ENCODE measurements around the gene BRCA1. TPM values are rescaled to one million over a fixed set of nuclear protein-coding genes. Genes with fewer than 3 reads are reported as not detected.
"Not testable (repeated sequence)": the region's sequence is repeated elsewhere in the genome, so short reads cannot be mapped to it uniquely, and the experiment has no call there.

The BRCA1 gene
- total RNA-seq, 1 experiment from 2014 or later = 44.4 TPM

DNA sequence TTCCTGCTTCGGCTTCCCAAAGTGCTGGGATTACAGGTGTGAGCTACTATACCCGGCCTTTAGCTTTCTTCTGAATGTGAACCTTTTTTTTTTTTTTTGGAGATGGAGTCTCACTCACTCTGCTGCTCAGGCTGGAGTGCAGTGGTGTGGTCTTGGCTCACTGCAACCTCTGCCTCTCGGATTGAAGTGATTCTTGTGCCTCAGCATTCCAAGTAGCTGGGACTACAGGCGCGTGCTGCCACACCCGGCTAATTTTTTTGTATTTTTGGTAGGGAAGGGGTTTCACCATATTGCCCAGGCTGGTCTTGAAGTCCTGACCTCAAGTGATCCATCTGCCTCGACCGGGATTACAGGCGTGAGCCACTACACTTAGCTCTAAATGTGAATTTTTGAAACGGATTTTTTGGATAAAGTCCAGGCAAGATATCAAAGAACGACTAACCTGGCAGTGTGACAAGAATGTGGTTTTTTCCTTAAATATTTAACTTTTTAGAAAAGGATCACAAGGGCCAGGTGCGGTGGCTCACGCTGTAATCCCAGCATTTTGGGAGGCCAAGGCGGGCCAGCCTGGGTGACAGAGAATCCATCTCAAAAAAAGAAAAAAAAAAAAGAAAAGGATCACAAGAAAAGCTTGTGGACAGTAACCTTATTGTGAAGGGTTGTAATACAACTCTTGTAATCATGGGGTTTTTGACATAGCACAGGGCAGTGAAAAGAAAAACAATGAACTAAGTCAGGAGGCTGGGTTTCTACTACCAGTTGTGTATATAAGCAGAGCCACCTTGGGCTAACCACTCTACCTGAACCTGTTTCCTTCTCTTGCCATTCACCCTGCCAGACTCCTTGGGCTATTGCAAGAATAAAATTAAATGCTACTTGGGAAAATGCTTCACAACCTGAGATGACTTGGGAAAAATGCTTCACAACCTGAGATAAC is 6.2 kb downstream of the BRCA1 start:
- DNase-seq (ENCODE audit: low read depth in 1 of 2, low spot score in 2 of 2) = no peak
- Histone ChIP-seq H3K4me3 (no peak overlapping the region), H3K9me3 (replicated peaks) (no peaks in the 10 kb centered on the region), H3K4me1 (replicated peaks) (no peaks in the 10 kb centered on the region), H3K36me3 (peaks cover 18% of the 10 kb centered on the region; the same call in 1 of the 2 replicates), H3K27me3 (replicated peaks) (no peaks in the 10 kb centered on the region; the same call in 1 of the 2 replicates), H3K27ac (no peak overlapping the region)

DNA sequence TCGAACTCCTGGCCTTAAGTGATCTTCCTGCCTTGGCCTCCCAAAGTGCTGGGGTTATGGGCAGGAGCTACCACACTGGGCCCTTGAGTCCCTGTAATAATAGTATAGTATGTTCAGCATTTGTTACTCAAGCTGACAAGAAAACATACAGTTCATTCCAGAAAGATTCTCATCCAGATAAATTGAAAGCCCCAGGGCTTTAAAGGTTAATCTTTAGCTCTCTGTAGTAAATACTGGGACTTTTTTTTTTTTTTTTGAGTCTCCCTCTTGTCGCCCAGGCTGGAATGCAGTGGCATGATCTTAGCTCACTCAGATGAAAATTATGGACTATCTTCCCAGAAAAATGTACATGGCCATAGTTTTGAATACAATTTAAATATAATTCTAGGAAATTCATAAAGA is 11.0 kb downstream of the BRCA1 start:
- Histone ChIP-seq H3K27ac (no peak overlapping the region), H3K4me1 (replicated peaks) (no peaks in the 10 kb centered on the region), H3K4me3 (no peak overlapping the region), H3K27me3 (replicated peaks) (no peaks in the 10 kb centered on the region; the same call in 1 of the 2 replicates), H3K9me3 (replicated peaks) (no peaks in the 10 kb centered on the region), H3K36me3 (peaks cover 17% of the 10 kb centered on the region)
- no peak for DNase-seq (ENCODE audit: low read depth in 1 of 2, low spot score in 2 of 2)

DNA sequence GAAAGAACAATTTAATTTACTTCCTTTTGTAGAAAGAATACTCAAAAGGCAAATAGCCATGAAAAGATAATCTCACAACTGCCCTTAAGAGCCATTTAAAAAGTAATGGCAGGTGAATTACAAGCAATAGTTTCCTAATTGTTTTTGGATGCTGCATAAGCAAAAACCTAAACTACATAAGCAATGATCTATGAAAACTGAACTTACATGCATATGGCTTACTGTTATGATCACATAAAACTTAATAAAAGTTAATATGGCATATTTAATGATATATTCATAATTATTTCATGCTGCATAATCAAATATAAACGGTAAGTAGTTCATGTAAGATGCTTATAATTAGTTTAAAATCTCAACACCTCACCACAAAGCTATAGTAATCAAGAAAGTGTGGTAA is 18.6 kb downstream of the BRCA1 start:
- no peaks in the 10 kb centered on the region for H3K9me3 ChIP-seq (replicated peaks)
- no peak for DNase-seq (ENCODE audit: low read depth in 1 of 2, low spot score in 2 of 2)

DNA sequence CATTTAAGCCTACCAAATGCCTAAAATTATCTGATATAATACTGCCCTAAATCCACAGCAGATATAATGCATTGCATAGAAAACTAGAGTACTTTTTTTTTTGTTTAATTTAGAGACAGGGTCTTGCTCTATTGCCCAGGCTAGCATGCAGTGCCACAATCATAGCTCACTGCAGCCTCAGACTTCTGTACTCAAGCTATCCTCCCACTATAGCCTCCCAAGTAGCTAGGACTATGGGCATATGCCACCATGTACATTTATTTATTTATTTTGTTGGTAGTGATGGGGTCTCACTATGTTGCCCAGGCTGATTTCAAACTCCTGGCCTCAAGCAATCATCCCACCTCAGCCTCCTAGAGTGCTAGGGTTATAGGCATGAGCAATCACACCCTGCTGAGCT is 20.0 kb downstream of the BRCA1 start:
- H3K9me3 ChIP-seq (replicated peaks) = no peaks in the 10 kb centered on the region
- no peak overlapping the region for H3K27ac ChIP-seq
- H3K36me3 ChIP-seq = peaks cover 34% of the 10 kb centered on the region
- no peak for DNase-seq (ENCODE audit: low read depth in 1 of 2, low spot score in 2 of 2)
- no peaks in the 10 kb centered on the region for H3K27me3 ChIP-seq (replicated peaks)
- no peaks in the 10 kb centered on the region for H3K4me1 ChIP-seq (replicated peaks)
- no peak overlapping the region for H3K4me3 ChIP-seq

More for the DNA sequence above, 18.6 kb downstream of the BRCA1 start:
- Histone ChIP-seq H3K27ac (no peak overlapping the region), H3K27me3 (replicated peaks) (no peaks in the 10 kb centered on the region), H3K36me3 (peaks cover 25% of the 10 kb centered on the region), H3K4me3 (no peak overlapping the region), H3K4me1 (replicated peaks) (no peaks in the 10 kb centered on the region)

DNA sequence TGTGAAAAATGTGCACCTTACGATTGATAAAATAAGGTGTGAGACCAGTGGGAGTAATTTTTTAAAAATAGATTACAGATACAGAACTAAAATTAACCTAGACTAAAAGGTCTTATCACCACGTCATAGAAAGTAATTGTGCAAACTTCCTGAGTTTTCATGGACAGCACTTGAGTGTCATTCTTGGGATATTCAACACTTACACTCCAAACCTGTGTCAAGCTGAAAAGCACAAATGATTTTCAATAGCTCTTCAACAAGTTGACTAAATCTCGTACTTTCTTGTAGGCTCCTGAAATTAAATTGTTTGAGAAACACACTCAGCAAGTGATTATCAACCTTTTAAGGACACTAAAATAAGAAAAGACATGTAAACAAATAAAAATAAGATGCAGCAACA is 20.5 kb downstream of the BRCA1 start:
- no peaks in the 10 kb centered on the region for H3K9me3 ChIP-seq (replicated peaks)
- DNase-seq (ENCODE audit: low read depth in 1 of 2, low spot score in 2 of 2) = no peak

DNA sequence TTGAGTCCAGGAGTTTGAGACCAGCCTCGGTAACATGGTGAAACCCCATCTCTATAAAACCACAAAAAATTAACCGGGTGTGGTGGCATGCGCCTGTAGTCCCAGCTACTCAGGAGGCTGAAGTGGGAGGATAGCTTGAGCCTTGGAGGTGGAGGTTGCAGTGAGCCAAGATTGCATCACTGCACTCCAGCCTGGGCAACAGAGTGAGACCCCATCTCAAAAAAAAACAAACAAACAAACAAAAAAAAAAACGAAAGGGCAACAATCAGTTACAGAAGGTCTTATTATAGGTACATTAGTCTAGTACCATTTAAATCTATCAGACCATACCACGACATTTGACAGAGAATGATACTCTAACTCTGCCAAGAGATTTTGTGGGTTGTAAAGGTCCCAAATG is 29.8 kb downstream of the BRCA1 start:
- not testable (repeated sequence) for H3K27me3 ChIP-seq (replicated peaks); H3K9me3 ChIP-seq (replicated peaks); DNase-seq (ENCODE audit: low read depth in 1 of 2, low spot score in 2 of 2); H3K4me1 ChIP-seq (replicated peaks); H3K27ac ChIP-seq; H3K4me3 ChIP-seq
- H3K36me3 ChIP-seq = peaks cover 65% of the 10 kb centered on the region

More for the DNA sequence above, 20.5 kb downstream of the BRCA1 start:
- Histone ChIP-seq H3K4me1 (replicated peaks) (no peaks in the 10 kb centered on the region), H3K27me3 (replicated peaks) (no peaks in the 10 kb centered on the region), H3K36me3 (peaks cover 36% of the 10 kb centered on the region), H3K4me3 (no peak overlapping the region), H3K27ac (no peak overlapping the region)

DNA sequence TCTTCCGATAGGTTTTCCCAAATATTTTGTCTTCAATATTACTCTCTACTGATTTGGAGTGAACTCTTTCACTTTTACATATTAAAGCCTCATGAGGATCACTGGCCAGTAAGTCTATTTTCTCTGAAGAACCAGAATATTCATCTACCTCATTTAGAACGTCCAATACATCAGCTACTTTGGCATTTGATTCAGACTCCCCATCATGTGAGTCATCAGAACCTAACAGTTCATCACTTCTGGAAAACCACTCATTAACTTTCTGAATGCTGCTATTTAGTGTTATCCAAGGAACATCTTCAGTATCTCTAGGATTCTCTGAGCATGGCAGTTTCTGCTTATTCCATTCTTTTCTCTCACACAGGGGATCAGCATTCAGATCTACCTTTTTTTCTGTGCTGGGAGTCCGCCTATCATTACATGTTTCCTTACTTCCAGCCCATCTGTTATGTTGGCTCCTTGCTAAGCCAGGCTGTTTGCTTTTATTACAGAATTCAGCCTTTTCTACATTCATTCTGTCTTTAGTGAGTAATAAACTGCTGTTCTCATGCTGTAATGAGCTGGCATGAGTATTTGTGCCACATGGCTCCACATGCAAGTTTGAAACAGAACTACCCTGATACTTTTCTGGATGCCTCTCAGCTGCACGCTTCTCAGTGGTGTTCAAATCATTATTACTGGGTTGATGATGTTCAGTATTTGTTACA is 30.9 kb downstream of the BRCA1 start:
- Histone ChIP-seq H3K4me3 (no peak overlapping the region), H3K4me1 (replicated peaks) (no peaks in the 10 kb centered on the region), H3K27me3 (replicated peaks) (no peaks in the 10 kb centered on the region), H3K27ac (no peak overlapping the region), H3K9me3 (replicated peaks) (no peaks in the 10 kb centered on the region), H3K36me3 (peaks cover 60% of the 10 kb centered on the region)
- no peak for DNase-seq (ENCODE audit: low read depth in 1 of 2, low spot score in 2 of 2)

DNA sequence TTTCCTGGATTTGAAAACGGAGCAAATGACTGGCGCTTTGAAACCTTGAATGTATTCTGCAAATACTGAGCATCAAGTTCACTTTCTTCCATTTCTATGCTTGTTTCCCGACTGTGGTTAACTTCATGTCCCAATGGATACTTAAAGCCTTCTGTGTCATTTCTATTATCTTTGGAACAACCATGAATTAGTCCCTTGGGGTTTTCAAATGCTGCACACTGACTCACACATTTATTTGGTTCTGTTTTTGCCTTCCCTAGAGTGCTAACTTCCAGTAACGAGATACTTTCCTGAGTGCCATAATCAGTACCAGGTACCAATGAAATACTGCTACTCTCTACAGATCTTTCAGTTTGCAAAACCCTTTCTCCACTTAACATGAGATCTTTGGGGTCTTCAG is 32.3 kb downstream of the BRCA1 start:
- Histone ChIP-seq H3K27me3 (replicated peaks) (no peaks in the 10 kb centered on the region), H3K36me3 (peaks cover 71% of the 10 kb centered on the region), H3K9me3 (replicated peaks) (no peaks in the 10 kb centered on the region), H3K4me3 (no peak overlapping the region), H3K27ac (no peak overlapping the region), H3K4me1 (replicated peaks) (no peaks in the 10 kb centered on the region)
- DNase-seq (ENCODE audit: low read depth in 1 of 2, low spot score in 2 of 2) = no peak

DNA sequence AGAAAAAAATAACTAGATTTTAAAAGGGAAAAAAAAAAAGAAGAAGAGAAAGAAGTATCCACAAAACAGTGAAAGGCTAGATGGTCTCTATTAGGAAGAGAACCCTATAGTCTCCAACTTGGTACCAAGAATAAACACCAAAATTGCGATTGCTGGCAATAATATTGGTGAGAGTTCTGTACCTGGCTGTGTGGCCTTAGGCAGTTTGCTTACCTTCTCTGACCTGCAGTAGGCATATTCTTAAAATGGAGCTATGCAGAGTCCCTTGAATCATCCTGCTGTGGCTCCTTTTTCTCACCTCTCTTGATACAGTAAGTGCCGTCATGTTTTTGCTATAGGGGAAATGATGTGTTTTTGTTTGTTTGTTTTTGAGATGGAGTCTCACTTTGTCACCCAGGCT is 35.1 kb downstream of the BRCA1 start:
- Histone ChIP-seq H3K36me3 (peaks cover 74% of the 10 kb centered on the region), H3K4me1 (replicated peaks) (no peaks in the 10 kb centered on the region), H3K27me3 (replicated peaks) (no peaks in the 10 kb centered on the region), H3K9me3 (replicated peaks) (no peaks in the 10 kb centered on the region), H3K4me3 (no peak overlapping the region), H3K27ac (no peak overlapping the region)
- DNase-seq (ENCODE audit: low read depth in 1 of 2, low spot score in 2 of 2) = no peak

DNA sequence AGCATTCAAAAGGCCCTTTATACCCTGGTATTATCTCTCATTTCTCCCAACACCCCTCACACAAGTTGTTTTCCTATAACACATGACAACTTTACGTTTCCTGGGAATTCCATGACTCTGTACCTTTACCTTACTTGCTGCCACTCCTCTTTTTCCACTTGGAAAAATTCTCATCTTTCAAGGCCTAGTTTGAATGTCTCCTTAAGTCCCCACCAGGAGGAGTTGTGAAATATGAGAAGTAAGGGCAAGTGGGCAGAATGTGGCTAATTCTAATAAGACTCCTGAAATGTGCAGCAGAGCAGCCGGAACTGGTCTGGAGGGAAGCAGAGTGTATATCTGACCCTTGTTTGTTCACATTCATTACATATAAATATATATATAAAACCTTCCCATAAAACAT is 39.7 kb downstream of the BRCA1 start:
- H3K36me3 ChIP-seq = peaks cover 49% of the 10 kb centered on the region
- H3K27me3 ChIP-seq (replicated peaks) = no peaks in the 10 kb centered on the region
- no peak overlapping the region for H3K4me3 ChIP-seq
- H3K4me1 ChIP-seq (replicated peaks) = no peaks in the 10 kb centered on the region
- no peak overlapping the region for H3K27ac ChIP-seq
- H3K9me3 ChIP-seq (replicated peaks) = no peaks in the 10 kb centered on the region
- DNase-seq (ENCODE audit: low read depth in 1 of 2, low spot score in 2 of 2) = no peak

DNA sequence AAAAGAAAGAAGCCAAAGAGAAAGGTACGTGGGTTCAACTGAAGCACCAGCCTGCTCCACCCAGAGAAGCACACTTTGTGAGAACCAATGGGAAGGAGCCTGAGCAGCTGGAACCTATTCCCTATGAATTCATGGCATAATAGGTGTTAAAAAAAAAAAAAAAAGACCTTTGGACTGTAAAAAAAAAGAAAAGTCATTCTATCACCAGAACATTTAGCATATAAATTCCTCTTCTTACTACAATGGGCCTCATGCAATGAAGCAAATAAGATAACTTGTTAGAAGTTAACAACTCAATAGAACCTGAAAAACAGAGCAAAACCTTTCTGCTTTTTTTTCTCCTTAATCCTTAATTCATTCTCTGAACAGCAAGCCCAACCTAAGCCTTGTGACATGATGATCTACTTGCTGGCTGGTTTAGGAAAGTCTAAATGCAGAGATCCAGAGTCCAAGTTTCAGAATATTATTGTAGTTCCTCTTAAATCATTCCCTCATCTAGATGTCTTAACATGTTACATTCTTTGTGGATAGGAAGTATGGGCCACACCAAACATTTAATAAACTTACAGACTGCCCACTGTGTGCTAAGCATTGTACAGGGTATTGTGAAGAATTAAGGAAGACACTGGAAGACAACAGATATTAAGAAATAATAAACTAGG is 45.4 kb downstream of the BRCA1 start:
- no peak for DNase-seq (ENCODE audit: low read depth in 1 of 2, low spot score in 2 of 2)
- Histone ChIP-seq H3K27ac (no peak overlapping the region), H3K27me3 (replicated peaks) (no peaks in the 10 kb centered on the region), H3K9me3 (replicated peaks) (no peaks in the 10 kb centered on the region), H3K4me3 (no peak overlapping the region), H3K36me3 (peaks cover 13% of the 10 kb centered on the region), H3K4me1 (replicated peaks) (no peaks in the 10 kb centered on the region)

DNA sequence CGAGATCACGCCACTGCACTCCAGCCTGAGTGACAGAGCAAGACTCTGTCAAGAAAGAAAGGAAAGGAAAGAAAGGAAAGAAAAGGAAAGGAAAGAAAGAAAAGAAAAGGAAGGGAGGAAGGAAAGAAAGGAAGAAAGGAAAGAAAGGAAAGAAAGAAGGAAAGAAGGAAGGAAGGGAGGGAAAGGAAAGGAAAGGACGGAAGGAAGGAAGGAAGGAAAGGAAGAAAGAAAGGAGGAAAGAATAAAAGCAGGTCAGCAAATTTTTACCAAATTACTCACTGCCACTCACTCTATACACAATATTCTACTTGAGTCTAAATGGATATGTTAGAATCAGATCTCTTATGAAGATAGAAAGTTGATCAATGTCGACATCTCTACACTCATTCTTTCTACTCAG is 50.3 kb downstream of the BRCA1 start:
- Histone ChIP-seq H3K4me1 (replicated peaks) (no peaks in the 10 kb centered on the region), H3K27me3 (replicated peaks) (no peaks in the 10 kb centered on the region), H3K27ac (no peak overlapping the region), H3K36me3 (peaks cover 17% of the 10 kb centered on the region), H3K9me3 (replicated peaks) (no peaks in the 10 kb centered on the region), H3K4me3 (no peak overlapping the region)
- DNase-seq (ENCODE audit: low read depth in 1 of 2, low spot score in 2 of 2) = no peak

DNA sequence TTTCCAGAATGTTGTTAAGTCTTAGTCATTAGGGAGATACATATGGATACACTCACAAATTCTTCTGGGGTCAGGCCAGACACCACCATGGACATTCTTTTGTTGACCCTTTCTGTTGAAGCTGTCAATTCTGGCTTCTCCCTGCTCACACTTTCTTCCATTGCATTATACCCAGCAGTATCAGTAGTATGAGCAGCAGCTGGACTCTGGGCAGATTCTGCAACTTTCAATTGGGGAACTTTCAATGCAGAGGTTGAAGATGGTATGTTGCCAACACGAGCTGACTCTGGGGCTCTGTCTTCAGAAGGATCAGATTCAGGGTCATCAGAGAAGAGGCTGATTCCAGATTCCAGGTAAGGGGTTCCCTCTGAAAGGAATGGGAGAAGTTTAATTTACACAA is 54.3 kb downstream of the BRCA1 start:
- Histone ChIP-seq H3K27me3 (replicated peaks) (no peaks in the 10 kb centered on the region), H3K36me3 (peaks cover 45% of the 10 kb centered on the region), H3K9me3 (replicated peaks) (no peaks in the 10 kb centered on the region), H3K4me3 (no peak overlapping the region), H3K27ac (no peak overlapping the region), H3K4me1 (replicated peaks) (no peaks in the 10 kb centered on the region)
- DNase-seq (ENCODE audit: low read depth in 1 of 2, low spot score in 2 of 2) = no peak

DNA sequence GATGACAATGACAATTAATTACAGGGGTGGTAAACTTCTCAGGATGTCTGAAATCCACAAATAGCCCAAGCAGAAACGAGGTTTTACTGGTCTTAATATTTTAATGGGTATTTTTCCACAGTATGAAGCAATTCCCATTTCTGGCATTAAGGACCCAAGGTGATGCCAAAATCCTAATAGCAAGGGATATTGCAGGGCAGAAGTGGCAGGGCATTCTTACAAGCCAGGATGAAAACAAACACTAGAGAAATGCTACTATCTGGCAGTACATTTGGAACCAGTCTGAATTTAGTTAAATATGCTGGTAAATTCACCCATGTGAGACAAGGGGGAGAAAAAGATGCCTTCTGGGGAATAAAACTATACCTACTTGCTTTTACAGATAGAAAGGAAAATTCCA is 54.9 kb downstream of the BRCA1 start:
- Histone ChIP-seq H3K4me1 (replicated peaks) (no peaks in the 10 kb centered on the region), H3K27me3 (replicated peaks) (no peaks in the 10 kb centered on the region), H3K9me3 (replicated peaks) (no peaks in the 10 kb centered on the region), H3K27ac (no peak overlapping the region), H3K36me3 (peaks cover 49% of the 10 kb centered on the region), H3K4me3 (no peak overlapping the region)
- DNase-seq (ENCODE audit: low read depth in 1 of 2, low spot score in 2 of 2) = no peak
